GM21515 (cell line): ENCODE results near the gene P3H2.

Experiments
- ATAC-seq: cut with Tn5 transposase; IDR thresholded peaks from one replicate; pipeline ENCODE4 v1.9.1; 2021; ENCODE audit not compliant: unreplicated experiment

Gene P3H2

GRCh38 chr3:190127195-190127594, 6.5 kb upstream of the P3H2 start:
- ATAC-seq = no peak

GRCh38 chr3:190125436-190126068, 4.9 kb upstream of the P3H2 start:
- ATAC-seq = no peak

GRCh38 chr3:190124067-190124466, 3.4 kb upstream of the P3H2 start:
- ATAC-seq = no peak

GRCh38 chr3:190122198-190122771, 1.6 kb upstream of the P3H2 start:
- no peak for ATAC-seq

- no peak for ATAC-seq
These were observed 686 bp upstream of the P3H2 start for GRCh38 chr3:190121383-190121782.

GRCh38 chr3:190121061-190121377, 322 bp upstream of the P3H2 start:
- no peak for ATAC-seq

- ATAC-seq = peak; percentile 33
These were observed 1.0 kb downstream of the P3H2 start for GRCh38 chr3:190119461-190120268.

- no peak for ATAC-seq
These were observed 2.3 kb downstream of the P3H2 start for GRCh38 chr3:190118438-190118837.

- ATAC-seq = no peak
These were observed 2.7 kb downstream of the P3H2 start for GRCh38 chr3:190117981-190118380.

- no peak for ATAC-seq
These were observed 4.1 kb downstream of the P3H2 start for GRCh38 chr3:190116551-190117067.

- no peak for ATAC-seq
These were observed 9.9 kb downstream of the P3H2 start for GRCh38 chr3:190110826-190111225.

- no peak for ATAC-seq
These were observed 11.3 kb downstream of the P3H2 start for GRCh38 chr3:190109441-190109840.

- no peak for ATAC-seq
These were observed 11.9 kb downstream of the P3H2 start for GRCh38 chr3:190108804-190109203.

GRCh38 chr3:190105876-190106275, 14.8 kb downstream of the P3H2 start:
- ATAC-seq = no peak

GRCh38 chr3:190101320-190102011, 19.2 kb downstream of the P3H2 start:
- ATAC-seq = no peak

- ATAC-seq = no peak
These were observed 21.6 kb downstream of the P3H2 start for GRCh38 chr3:190099099-190099498.

- ATAC-seq = no peak
These were observed 23.1 kb downstream of the P3H2 start for GRCh38 chr3:190097617-190098016.

GRCh38 chr3:190097025-190097424, 23.7 kb downstream of the P3H2 start:
- no peak for ATAC-seq

GRCh38 chr3:190096345-190096744, 24.4 kb downstream of the P3H2 start:
- ATAC-seq = no peak

GRCh38 chr3:190094160-190094718, 26.5 kb downstream of the P3H2 start:
- ATAC-seq = no peak

- ATAC-seq = no peak
These were observed 28.4 kb downstream of the P3H2 start for GRCh38 chr3:190092250-190092649.
